K562 (cell line): ENCODE measurements around the gene MAP1LC3B2. TPM values are rescaled to one million over a fixed set of nuclear protein-coding genes. Genes with fewer than 3 reads are reported as not detected.

ENCODE experiments used
- ATAC-seq: fragments of 200-7000 bp; cut with Tn5 transposase; 3 replicates; pipeline ENCODE4 v1.9.1; 2020; ENCODE audit warnings: moderate library complexity
- BruUV-seq: library from RNA; stranded (reverse); fragments of 400-500 nt; replicated peaks from 2 replicates; lab custom pipeline; 2021; lab: Mats Ljungman, UMichigan
- CTCF ChIA-PET: fragments of 300-600 bp; formaldehyde crosslinking; extraction: SDS; loops from one replicate; lab custom pipeline; 2021; ENCODE audit warnings: low intra/inter-chr PET ratio; lab: Yijun Ruan, JAX
- POLR2A ChIA-PET: fragments of 300-600, 350-650 bp; sonication (Branson Sonifier 250); formaldehyde crosslinking; extraction: SDS; loops from one replicate; lab custom pipeline; 2021; ENCODE audit warnings: antibody characterized with exemption, inconsistent platforms; lab: Yijun Ruan, JAX
- DNase-seq, 4 experiments: peaks; one replicate each; pipeline versions ENCODE4 v3.0.0 to v3.0.0-alpha.2; 2011 to 2018; ENCODE audit warnings: low spot score in 3 of 4, mixed read lengths in 3 of 4; ENCODE audit errors: extremely low read depth in 1 of 4
- FAIRE-seq: peaks from 2 replicates; lab custom pipeline; 2011; peaks lifted over from hg19 to GRCh38; lab: Jason Lieb, UNC
- H2AFZ ChIP-seq: 2 replicates; pipeline ENCODE4 v1.6.0; 2011; ENCODE audit warnings: low read depth, low read length, control low read depth, inconsistent platforms
- H3K27ac ChIP-seq: fragments of 200-600 bp; 3 replicates; pipeline ENCODE4 v1.8.0; 2011; ENCODE audit warnings: low read depth, mild to moderate bottlenecking, control low read depth, inconsistent platforms, low read length, moderate library complexity, mixed read lengths; ENCODE audit errors: extremely low read depth
- H3K27me3 ChIP-seq, 2 experiments: fragments of 300-600 bp in 1 of 2; 2 replicates in 1 of 2; 3 replicates in 1 of 2; pipeline versions ENCODE4 v1.6.0 to v1.8.0; 2011; ENCODE audit warnings: inconsistent platforms in 2 of 2, low read length in 2 of 2, mild to moderate bottlenecking in 1 of 2, mixed read lengths in 1 of 2, moderate library complexity in 1 of 2; ENCODE audit not compliant: control insufficient read depth in 2 of 2, insufficient read depth in 2 of 2
- H3K36me3 ChIP-seq: fragments of 300-600 bp; 3 replicates; pipeline ENCODE4 v1.8.0; 2011; ENCODE audit warnings: mild to moderate bottlenecking, low read length, inconsistent platforms; ENCODE audit not compliant: control insufficient read depth, insufficient read depth
- H3K4me1 ChIP-seq, 2 experiments: fragments of 200-600 bp in 1 of 2; replicated peaks in 1 of 2; 2 replicates in 1 of 2; 3 replicates in 1 of 2; pipeline versions ENCODE4 v1.5.1 to v1.8.0; 2011; ENCODE audit warnings: inconsistent platforms in 2 of 2, low read length in 2 of 2, mild to moderate bottlenecking in 1 of 2, mixed read lengths in 1 of 2, moderate library complexity in 1 of 2; ENCODE audit not compliant: control insufficient read depth in 2 of 2, insufficient read depth in 2 of 2
- H3K4me2 ChIP-seq: 2 replicates; pipeline ENCODE4 v1.6.1; 2011; ENCODE audit warnings: low read length, control low read depth, inconsistent platforms, mixed read lengths; ENCODE audit not compliant: insufficient read depth
- H3K4me3 ChIP-seq: fragments of 200-600 bp; sonication (generic), shearing (Covaris generic); 2 replicates; pipeline ENCODE4 v1.5.1; 2016; ENCODE audit warnings: control low read depth, inconsistent platforms
- H3K79me2 ChIP-seq: fragments of 200-600 bp; 3 replicates; pipeline ENCODE4 v1.8.0; 2011; ENCODE audit warnings: low read length, inconsistent platforms; ENCODE audit not compliant: control insufficient read depth, insufficient read depth
- H3K9ac ChIP-seq, 2 experiments: 2 replicates each; pipeline versions ENCODE4 v1.6.0 to v1.6.1; 2011; ENCODE audit warnings: low read depth in 2 of 2, low read length in 2 of 2, control low read depth in 1 of 2, inconsistent platforms in 1 of 2, mild to moderate bottlenecking in 1 of 2, mixed read lengths in 1 of 2; ENCODE audit not compliant: insufficient read depth in 1 of 2
- H3K9me1 ChIP-seq: one replicate; pipeline ENCODE4 v1.6.0; 2011; ENCODE audit warnings: inconsistent platforms, mild to moderate bottlenecking, low read length, moderate library complexity; ENCODE audit not compliant: control insufficient read depth, insufficient read depth
- H3K9me3 ChIP-seq: replicated peaks from 2 replicates; pipeline ENCODE4 v1.5.1; 2011; ENCODE audit warnings: low read depth, low read length, inconsistent platforms; ENCODE audit not compliant: control insufficient read depth, insufficient read depth
- H4K20me1 ChIP-seq: replicated peaks from 2 replicates; pipeline ENCODE4 v1.6.1; 2011; ENCODE audit warnings: low read length, inconsistent platforms, mixed read lengths; ENCODE audit not compliant: control insufficient read depth, insufficient read depth
- AFF1 ChIP-seq, 2 experiments: fragments of 450-650 bp; IDR thresholded peaks; 2 replicates each; pipeline ENCODE4 v1.6.1; 2018; ENCODE audit warnings: mild to moderate bottlenecking in 2 of 2, low read depth in 1 of 2; ENCODE audit not compliant: partially characterized antibody in 2 of 2
- ARID1B ChIP-seq: fragments of 450-650 bp; IDR thresholded peaks from 2 replicates; pipeline ENCODE4 v1.6.1; 2016; ENCODE audit warnings: antibody characterized with exemption, mild to moderate bottlenecking, inconsistent platforms
- ARNT ChIP-seq, 2 experiments: fragments of 450-650 bp; IDR thresholded peaks; 2 replicates each; pipeline ENCODE4 v1.6.1; 2016; ENCODE audit warnings: mild to moderate bottlenecking in 1 of 2
- BCOR ChIP-seq: fragments of 450-650 bp; IDR thresholded peaks from 2 replicates; pipeline ENCODE4 v1.6.1; 2016
- DMBX1 ChIP-seq: fragments of 250-450 bp; sonication (Bioruptor Pico); IDR thresholded peaks from 2 replicates; pipeline ENCODE4 v1.8.0; 2022; ENCODE audit warnings: inconsistent platforms, mild to moderate bottlenecking, moderate library complexity, borderline replicate concordance
- ESRRA ChIP-seq: fragments of 450-650 bp; IDR thresholded peaks from 2 replicates; pipeline ENCODE4 v1.6.1; 2014; ENCODE audit warnings: low read depth, mild to moderate bottlenecking, moderate library complexity, borderline replicate concordance
- KDM1A ChIP-seq, 2 experiments: fragments of 450-650 bp; IDR thresholded peaks; 2 replicates each; pipeline ENCODE4 v1.6.1; 2016; ENCODE audit warnings: mild to moderate bottlenecking in 2 of 2
- L3MBTL2 ChIP-seq: fragments of 450-650 bp; IDR thresholded peaks from 2 replicates; pipeline ENCODE4 v1.6.1; 2016; ENCODE audit warnings: mild to moderate bottlenecking, moderate library complexity
- PBX2 ChIP-seq, 2 experiments: IDR thresholded peaks in 1 of 2; conservative IDR thresholded peaks in 1 of 2; 2 replicates each; pipeline ENCODE4 v1.6.1; 2016; ENCODE audit warnings: low read depth in 2 of 2, mild to moderate bottlenecking in 1 of 2, missing compliant biosample characterization in 1 of 2, missing genetic modification characterization in 1 of 2, moderate library complexity in 1 of 2
- ZBTB2 ChIP-seq: fragments of 450-650 bp; IDR thresholded peaks from 2 replicates; pipeline ENCODE4 v1.6.1; 2016; ENCODE audit warnings: antibody characterized with exemption
- ZC3H11A ChIP-seq: IDR thresholded peaks from 2 replicates; pipeline ENCODE4 v1.6.1; 2012; ENCODE audit warnings: low read depth, low read length, improper control_type of control experiment
- ZFP1 ChIP-seq: fragments of 450-650 bp; formaldehyde crosslinking; IDR thresholded peaks from 2 replicates; pipeline ENCODE4 v1.4.0; 2020; ENCODE audit warnings: mild to moderate bottlenecking, mixed read lengths
- ZNF384 ChIP-seq: IDR thresholded peaks from 2 replicates; pipeline ENCODE4 v1.6.1; 2012; ENCODE audit warnings: low read depth, low read length, improper control_type of control experiment
- WGBS: fragments of 100-300 bp; shearing (Covaris generic); methylation state at CpG from one replicate; pipeline ENCODE4 v1.1.6; 2016; ENCODE audit warnings: low coverage, mixed read lengths; ENCODE audit not compliant: insufficient coverage; ENCODE audit errors: missing lambda C conversion rate; 5-methylcytosine and 5-hydroxymethylcytosine counted together
- in situ Hi-C: fragments of 300-500 bp; cut with MboI; formaldehyde crosslinking; loops from 4 replicates; pipeline ENCODE4 v1.15.0; 2018; ENCODE audit warnings: inconsistent platforms, mixed read lengths
- intact Hi-C: fragments of 100-400 bp; cut with micrococcal nuclease; formaldehyde crosslinking; loops from 2 replicates; pipeline ENCODE4 v1.14.2; 2022
- polyA plus RNA-seq, 8 experiments: library from polyadenylated mRNA; depleted of rRNA in 4 of 8; stranded (reverse) in 5 of 8; unstranded in 3 of 8; fragments of >200 nt; fragmentation: Nextera tagmentation in 2 of 8; fragmentation: Illumina TruSeq in 1 of 8; extraction: Ambion mirVana in 2 of 8; extraction: Trizol in 1 of 8; gene quantifications; 2 replicates each; pipeline versions ENCODE4 v1.2.1 to v1.2.3, GENCODE V29; 2011 to 2014; ENCODE audit warnings: inconsistent platforms in 1 of 8, missing spikeins in 1 of 8
- total RNA-seq, 7 experiments: library from RNA; depleted of rRNA in 6 of 7; stranded (reverse); fragments of >200 nt in 6 of 7; fragmentation: Illumina TruSeq in 2 of 7; extraction: Trizol in 2 of 7; gene quantifications; 2 replicates each; pipeline versions ENCODE4 v1.2.1 to v1.2.3, GENCODE V29; 2011 to 2021; ENCODE audit warnings: low replicate concordance in 1 of 7

Gene MAP1LC3B2
- total and polyA plus RNA-seq, 9 of the 15 experiments (the other 6 are each of a cell fraction or from before 2014, with no cell fraction given) = 0.53 to 2.8 (median 0.76) TPM; not detected in 2

GRCh38 chr12:116582610-116583009 is 23.4 kb downstream of the MAP1LC3B2 start:
- in situ Hi-C loops = no loop called here
- FAIRE-seq = peak; percentile 95
- BruUV-seq = no TSS peak
- TF ChIP-seq DMBX1 (CRISPR knock-in tag) (0 out of 2 replicates have a peak, but pooled peaks have one; percentile 57), PBX2 (CRISPR knock-in tag; IDR thresholded peaks at IDR 0.05; ENCODE audit: low read depth) (no peak), PBX2 (tag; conservative IDR thresholded peaks at IDR 0.05; ENCODE audit: low read depth) (0 out of 2 replicates have a peak, but pooled peaks have one; percentile 40), ESRRA (no peak), AFF1 (IDR thresholded peaks at IDR 0.05; ENCODE audit: low read depth in 1 of 2, partially characterized antibody in 2 of 2) (peak in 1 of 2 experiments; percentile 16), ARNT (IDR thresholded peaks at IDR 0.05) (0 out of 4 replicates have a peak, but pooled peaks have one; percentile 12 to 23), ZBTB2 (peak; percentile 40; the same call in 1 of the 2 replicates), ARID1B (peak; percentile 73), ZNF384 (peak; percentile 88), KDM1A (IDR thresholded peaks at IDR 0.05) (peak in 1 of 2 experiments; percentile 27; a peak in 1 of 4 replicates), BCOR (peak; percentile 45), ZC3H11A (no peak), L3MBTL2 (peak; percentile 43; the same call in 1 of the 2 replicates), ZFP1 (CRISPR knock-in tag) (peak; percentile 70)

More at GRCh38 chr12:116582610-116583009, 23.4 kb downstream of the MAP1LC3B2 start:
- intact Hi-C loops = no loop called here
- Histone ChIP-seq H3K4me3 (no peak overlapping the region), H3K4me2 (peak overlapping the region; percentile 54), H2AFZ (peak overlapping the region; percentile 87), H3K4me1 (peaks cover 2 to 9% of the 10 kb centered on the region in 2 experiments; a peak in 4 of 5 replicates), H3K9me1 (no peaks in the 10 kb centered on the region), H3K27me3 (no peaks in the 10 kb centered on the region), H3K79me2 (no peaks in the 10 kb centered on the region), H4K20me1 (no peaks in the 10 kb centered on the region), H3K36me3 (no peaks in the 10 kb centered on the region), H3K9me3 (no peaks in the 10 kb centered on the region; the same call in 1 of the 2 replicates), H3K9ac (peak overlapping the region; percentile 49 to 54; a peak in 3 of 4 replicates), H3K27ac (peak overlapping the region; percentile 37; the same call in 2 of the 3 replicates)
- ATAC-seq (peak; percentile 85), DNase-seq (peak; percentile 58 to 82 (median 62))
- POLR2A ChIA-PET = interaction anchor here (0.7 to 1.7 kb wide), 5 partner anchors 17 to 630 kb away, joined by 3 to 7 read pairs (median 3); no protein-coding TSS in a partner anchor
- CTCF ChIA-PET = no interaction called here
- WGBS = 3% methylated on average over 11 of the region's 11 CpGs
